ENCODE results near the gene DISC1. TPM values are rescaled to one million over a fixed set of nuclear protein-coding genes. Genes with fewer than 3 reads are reported as not detected.
"Not testable (repeated sequence)": the region's sequence is repeated elsewhere in the genome, so short reads cannot be mapped to it uniquely, and the experiment has no call there.

Gene DISC1
- total and polyA plus RNA-seq, 2 experiments from 2014 or later = 0.43 to 1.2 TPM

DNA sequence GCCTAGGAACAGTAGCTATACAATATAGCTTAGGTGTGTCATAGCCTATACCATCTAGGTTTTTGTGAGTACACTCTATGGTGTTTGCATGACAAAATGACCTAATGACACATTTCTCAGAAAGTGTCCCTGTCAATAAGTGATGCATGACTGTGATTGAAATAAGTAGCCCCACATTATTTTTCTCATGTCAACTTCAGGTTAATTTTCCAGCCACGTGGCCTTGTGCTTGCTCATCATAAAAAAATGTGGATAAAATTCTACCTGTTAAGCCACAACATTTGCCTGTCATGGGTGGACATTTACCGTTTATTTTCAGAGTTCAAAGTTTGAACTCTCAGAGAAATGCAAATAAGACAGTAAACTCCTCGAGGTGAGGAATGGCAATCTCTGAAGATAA, 5.5 kb downstream of the DISC1 start:
- Histone ChIP-seq H3K27me3 (replicated peaks; ENCODE audit: insufficient read depth) (no peaks in the 10 kb centered on the region), H3K4me3 (no peak overlapping the region), H3F3A (ENCODE audit: insufficient read depth) (peaks cover 13% of the 10 kb centered on the region), H3K79me2 (ENCODE audit: insufficient read depth) (no peaks in the 10 kb centered on the region), H4K20me1 (ENCODE audit: insufficient read depth) (no peaks in the 10 kb centered on the region), H3K9me2 (ENCODE audit: insufficient read depth) (no peaks in the 10 kb centered on the region), H3K4me1 (ENCODE audit: insufficient read depth) (peaks cover 25% of the 10 kb centered on the region), H3K9ac (no peak overlapping the region), H2AFZ (no peak overlapping the region), H3K36me3 (ENCODE audit: low read depth) (no peaks in the 10 kb centered on the region), H3K4me2 (ENCODE audit: unreplicated experiment) (no peak overlapping the region), H3K9me3 (ENCODE audit: low read depth) (no peaks in the 10 kb centered on the region), H3K27ac (no peak overlapping the region)
- WGBS, 2 experiments (ENCODE audit: low coverage in 1 of 2, low lambda C conversion rate in 2 of 2, missing lambda C conversion rate in 2 of 2) = 70 to 74% methylated on average over 3 of the region's 3 CpGs
- in situ Hi-C loops (cut with MboI) = no loop called here
- no peak for DNase-seq
- TF ChIP-seq EZH2 (IDR thresholded peaks at IDR 0.05; ENCODE audit: insufficient read depth, poor library complexity, severe bottlenecking) = no peak
- no peak for TF ChIP-seq EZH2phosphoT487 (IDR thresholded peaks at IDR 0.05; ENCODE audit: insufficient read depth, low read depth)

- DNase-seq = no peak
These were observed 7.9 kb downstream of the DISC1 start for GRCh38 chr1:231634323-231635013.

DNA sequence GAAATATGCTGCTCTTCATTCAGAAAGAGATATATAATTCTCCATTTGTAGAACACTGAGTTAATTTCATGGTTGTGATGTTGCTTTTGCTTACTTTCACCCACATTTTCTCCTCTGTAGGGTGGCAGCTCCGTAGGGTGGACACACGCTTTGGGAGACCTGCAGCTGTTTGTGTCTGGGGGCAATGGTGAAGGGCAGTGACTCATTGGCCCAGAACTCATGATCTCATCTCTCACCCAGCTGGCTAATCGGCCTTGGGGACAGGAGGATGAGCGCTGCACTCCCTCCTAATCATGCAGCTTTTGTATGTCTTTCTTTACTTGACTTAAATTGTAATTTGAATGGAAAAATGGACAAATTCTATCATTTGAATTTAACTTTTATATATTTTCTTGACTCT, 9.6 kb downstream of the DISC1 start:
- in situ Hi-C loops (cut with MboI) = no loop called here
- no peak overlapping the region for H3K4me3 ChIP-seq
- WGBS, 2 experiments (ENCODE audit: low coverage in 1 of 2, low lambda C conversion rate in 2 of 2, missing lambda C conversion rate in 2 of 2) = 24 to 28% methylated on average over 4 of the region's 4 CpGs

More at GRCh38 chr1:231634323-231635013, 7.9 kb downstream of the DISC1 start:
- Histone ChIP-seq H3K9me2 (ENCODE audit: insufficient read depth) (no peaks in the 10 kb centered on the region), H4K20me1 (ENCODE audit: insufficient read depth) (no peaks in the 10 kb centered on the region), H3K9ac (no peak overlapping the region), H3K4me2 (ENCODE audit: unreplicated experiment) (no peak overlapping the region), H3F3A (ENCODE audit: insufficient read depth) (peaks cover 4% of the 10 kb centered on the region; the same call in 1 of the 2 replicates), H3K4me1 (ENCODE audit: insufficient read depth) (peaks cover 25% of the 10 kb centered on the region), H3K36me3 (ENCODE audit: low read depth) (no peaks in the 10 kb centered on the region), H3K9me3 (ENCODE audit: low read depth) (no peaks in the 10 kb centered on the region), H3K4me3 (no peak overlapping the region), H3K27ac (no peak overlapping the region), H3K27me3 (replicated peaks; ENCODE audit: insufficient read depth) (no peaks in the 10 kb centered on the region), H3K79me2 (ENCODE audit: insufficient read depth) (no peaks in the 10 kb centered on the region), H2AFZ (no peak overlapping the region)
- in situ Hi-C loops (cut with MboI) = no loop called here
- no peak for TF ChIP-seq EZH2 (IDR thresholded peaks at IDR 0.05; ENCODE audit: insufficient read depth, poor library complexity, severe bottlenecking)
- 78 to 82% methylated on average over 6 of the region's 6 CpGs for WGBS, 2 experiments (ENCODE audit: low coverage in 1 of 2, low lambda C conversion rate in 2 of 2, missing lambda C conversion rate in 2 of 2)

GRCh38 chr1:231636922-231637321, 10.3 kb downstream of the DISC1 start:
- H3K4me3 ChIP-seq; H3K27ac ChIP-seq; H3K9me2 ChIP-seq (ENCODE audit: insufficient read depth); in situ Hi-C loops (cut with MboI); H2AFZ ChIP-seq; H3K4me2 ChIP-seq (ENCODE audit: unreplicated experiment); H3K9me3 ChIP-seq (ENCODE audit: low read depth); H3K36me3 ChIP-seq (ENCODE audit: low read depth); H3K9ac ChIP-seq; H3K27me3 ChIP-seq (replicated peaks; ENCODE audit: insufficient read depth); H4K20me1 ChIP-seq (ENCODE audit: insufficient read depth); DNase-seq; H3K79me2 ChIP-seq (ENCODE audit: insufficient read depth); H3F3A ChIP-seq (ENCODE audit: insufficient read depth): not testable (repeated sequence)
- WGBS, 2 experiments (ENCODE audit: low coverage in 1 of 2, low lambda C conversion rate in 2 of 2, missing lambda C conversion rate in 2 of 2) = 91 to 95% methylated on average over 2 of the region's 2 CpGs
- H3K4me1 ChIP-seq (ENCODE audit: insufficient read depth) = peaks cover 14% of the 10 kb centered on the region

More for the DNA sequence above, 9.6 kb downstream of the DISC1 start:
- no peak overlapping the region for H3K4me2 ChIP-seq (ENCODE audit: unreplicated experiment)
- no peaks in the 10 kb centered on the region for H3K36me3 ChIP-seq (ENCODE audit: low read depth)
- DNase-seq = peak; percentile 73
- no peaks in the 10 kb centered on the region for H4K20me1 ChIP-seq (ENCODE audit: insufficient read depth)
- H3K27me3 ChIP-seq (replicated peaks; ENCODE audit: insufficient read depth) = no peaks in the 10 kb centered on the region
- no peaks in the 10 kb centered on the region for H3K79me2 ChIP-seq (ENCODE audit: insufficient read depth)
- no peaks in the 10 kb centered on the region for H3K9me3 ChIP-seq (ENCODE audit: low read depth)
- H3K4me1 ChIP-seq (ENCODE audit: insufficient read depth) = peaks cover 14% of the 10 kb centered on the region
- TF ChIP-seq EZH2 (IDR thresholded peaks at IDR 0.05; ENCODE audit: insufficient read depth, poor library complexity, severe bottlenecking) (no peak), EZH2phosphoT487 (IDR thresholded peaks at IDR 0.05; ENCODE audit: insufficient read depth, low read depth) (no peak)
- 0 out of 2 replicates have a peak, but pooled peaks cover under 1% of the 10 kb centered on the region for H3F3A ChIP-seq (ENCODE audit: insufficient read depth)
- no peak overlapping the region for H2AFZ ChIP-seq
- no peak overlapping the region for H3K9ac ChIP-seq
- no peak overlapping the region for H3K27ac ChIP-seq
- no peaks in the 10 kb centered on the region for H3K9me2 ChIP-seq (ENCODE audit: insufficient read depth)

- no peaks in the 10 kb centered on the region for H3K9me2 ChIP-seq (ENCODE audit: insufficient read depth)
- no peak overlapping the region for H3K4me2 ChIP-seq (ENCODE audit: unreplicated experiment)
- no peaks in the 10 kb centered on the region for H3K9me3 ChIP-seq (ENCODE audit: low read depth)
- no peaks in the 10 kb centered on the region for H3K79me2 ChIP-seq (ENCODE audit: insufficient read depth)
- H4K20me1 ChIP-seq (ENCODE audit: insufficient read depth) = no peaks in the 10 kb centered on the region
- H3K9ac ChIP-seq = no peak overlapping the region
- H3K27ac ChIP-seq = no peak overlapping the region
- no peaks in the 10 kb centered on the region for H3K36me3 ChIP-seq (ENCODE audit: low read depth)
- WGBS, 2 experiments (ENCODE audit: low coverage in 1 of 2, low lambda C conversion rate in 2 of 2, missing lambda C conversion rate in 2 of 2) = 83 to 95% methylated on average over 1 of the region's 1 CpG
- TF ChIP-seq EZH2 (IDR thresholded peaks at IDR 0.05; ENCODE audit: insufficient read depth, poor library complexity, severe bottlenecking) = no peak
- no peak for TF ChIP-seq EZH2phosphoT487 (IDR thresholded peaks at IDR 0.05; ENCODE audit: insufficient read depth, low read depth)
- in situ Hi-C loops (cut with MboI) = no loop called here
- no peaks in the 10 kb centered on the region for H3F3A ChIP-seq (ENCODE audit: insufficient read depth)
- no peaks in the 10 kb centered on the region for H3K27me3 ChIP-seq (replicated peaks; ENCODE audit: insufficient read depth)
- H3K4me1 ChIP-seq (ENCODE audit: insufficient read depth) = peaks cover 14% of the 10 kb centered on the region
- no peak overlapping the region for H2AFZ ChIP-seq
- no peak overlapping the region for H3K4me3 ChIP-seq
- DNase-seq = peak; percentile 23
These were observed 12.1 kb downstream of the DISC1 start for GRCh38 chr1:231638647-231639046.

All from GM23248 (cell line).